Hypothalamus (tissue), 51 donors: ENCODE measurements around the gene VARS2.
A peak's percentile ranks its signal among the peaks of the same experiment; 100 is the strongest.

Experiments
- DNase-seq, 51 donors: peaks; one replicate each; lab custom pipeline; 2025; lab: John Stamatoyannopoulos, UW

VARS2 gene

GRCh38 chr6:30955367-30956042 is 41.5 kb downstream of the VARS2 start:
- DNase-seq: peak in 40 of 51 donors; percentile 6 to 73 (median 33)

GRCh38 chr6:30957716-30958115 is 43.7 kb downstream of the VARS2 start:
- DNase-seq: no peak

- no peak for DNase-seq
Observed at GRCh38 chr6:30960907-30961673, 47.1 kb downstream of the VARS2 start.

GRCh38 chr6:30962716-30963115 is 48.7 kb downstream of the VARS2 start:
- no peak for DNase-seq

GRCh38 chr6:30963641-30964040 is 49.6 kb downstream of the VARS2 start:
- DNase-seq: no peak

- no peak for DNase-seq
Observed at GRCh38 chr6:30964075-30964474, 50.0 kb downstream of the VARS2 start.

- no peak for DNase-seq
Observed at GRCh38 chr6:30965140-30965601, 51.1 kb downstream of the VARS2 start.

- DNase-seq: no peak
Observed at GRCh38 chr6:30966154-30966553, 52.1 kb downstream of the VARS2 start.

GRCh38 chr6:30969171-30969570 is 55.1 kb downstream of the VARS2 start:
- peak in 8 of 51 donors; percentile 2 to 29 (median 6) for DNase-seq

- DNase-seq: no peak
Observed at GRCh38 chr6:30970946-30971345, 56.9 kb downstream of the VARS2 start.

GRCh38 chr6:30972816-30973215 is 58.8 kb downstream of the VARS2 start:
- DNase-seq: no peak

GRCh38 chr6:30974490-30975252 is 60.6 kb downstream of the VARS2 start:
- DNase-seq: no peak
